WTC11 (cell line): ENCODE measurements around the gene FCMR. TPM values are rescaled to one million over a fixed set of nuclear protein-coding genes. Genes with fewer than 3 reads are reported as not detected.

Experiments used
- ATAC-seq: fragments of 200-7000 bp; cut with Tn5 transposase; 2 replicates; pipeline ENCODE4 v1.10.0; 2021; ENCODE audit warnings: mild to moderate bottlenecking, moderate library complexity
- CTCF ChIA-PET: fragments of 300-600 bp; sonication (Branson Sonifier 250); formaldehyde crosslinking; loops from one replicate; lab custom pipeline; 2021; ENCODE audit warnings: antibody characterized with exemption; lab: Charles Lee
- POLR2A ChIA-PET: fragments of 350-600 bp; sonication (Branson Sonifier 250); formaldehyde crosslinking; loops from one replicate; lab custom pipeline; 2021; ENCODE audit warnings: antibody characterized with exemption; lab: Charles Lee
- DNase-seq: peaks from one replicate; pipeline ENCODE4 v3.0.0; 2021; ENCODE audit warnings: low spot score
- H3K27ac Mint-ChIP-seq: 2 replicates; pipeline ENCODE4 v1.8.0; 2021; ENCODE audit warnings: mixed read lengths
- H3K27me3 Mint-ChIP-seq: 2 replicates; pipeline ENCODE4 v1.8.0; 2021; ENCODE audit warnings: low read depth, mild to moderate bottlenecking, moderate library complexity, mixed read lengths
- H3K36me3 Mint-ChIP-seq: 2 replicates; pipeline ENCODE4 v1.8.0; 2021; ENCODE audit warnings: mixed read lengths
- H3K4me1 Mint-ChIP-seq: 2 replicates; pipeline ENCODE4 v1.8.0; 2022; ENCODE audit warnings: mixed read lengths
- H3K4me3 Mint-ChIP-seq: 2 replicates; pipeline ENCODE4 v1.8.0; 2021; ENCODE audit warnings: mild to moderate bottlenecking, moderate library complexity, mixed read lengths
- H3K9me3 Mint-ChIP-seq: 2 replicates; pipeline ENCODE4 v1.8.0; 2021; ENCODE audit warnings: mixed read lengths
- AFF4 ChIP-seq: sonication (generic); formaldehyde crosslinking; IDR thresholded peaks from 2 replicates; pipeline ENCODE4 v1.8.1; 2023; ENCODE audit warnings: mild to moderate bottlenecking, missing genetic modification reagents, borderline replicate concordance
- CBFB ChIP-seq: sonication (generic); formaldehyde crosslinking; IDR thresholded peaks from 2 replicates; pipeline ENCODE4 v1.8.1; 2022; ENCODE audit warnings: mild to moderate bottlenecking, low read depth, missing genetic modification reagents
- CREB1 ChIP-seq: sonication (generic); formaldehyde crosslinking; IDR thresholded peaks from 2 replicates; pipeline ENCODE4 v1.8.0; 2023; ENCODE audit warnings: mild to moderate bottlenecking, missing genetic modification reagents
- E2F1 ChIP-seq: sonication (generic); formaldehyde crosslinking; IDR thresholded peaks from 2 replicates; pipeline ENCODE4 v1.8.0; 2022; ENCODE audit warnings: mild to moderate bottlenecking, missing genetic modification reagents
- ELF4 ChIP-seq: sonication (generic); formaldehyde crosslinking; IDR thresholded peaks from 2 replicates; pipeline ENCODE4 v1.8.1; 2022; ENCODE audit warnings: low read depth, mild to moderate bottlenecking, moderate library complexity, missing genetic modification reagents
- HMGA2 ChIP-seq: fragments of 250-450 bp; sonication (Bioruptor Pico); IDR thresholded peaks from 2 replicates; pipeline ENCODE4 v1.4.0; 2021; ENCODE audit warnings: mild to moderate bottlenecking, moderate library complexity
- IRF2 ChIP-seq: sonication (generic); formaldehyde crosslinking; IDR thresholded peaks from 2 replicates; pipeline ENCODE4 v1.8.0; 2022; ENCODE audit warnings: low read depth, missing genetic modification reagents, borderline replicate concordance
- JAZF1 ChIP-seq: fragments of 250-450 bp; sonication (Bioruptor Pico); IDR thresholded peaks from 2 replicates; pipeline ENCODE4 v1.9.0; 2021; ENCODE audit warnings: moderate library complexity, mild to moderate bottlenecking, inconsistent platforms
- PREB ChIP-seq: sonication (generic); formaldehyde crosslinking; IDR thresholded peaks from 2 replicates; pipeline ENCODE4 v1.8.1; 2022; ENCODE audit warnings: mild to moderate bottlenecking, missing genetic modification reagents, moderate library complexity, borderline replicate concordance
- TCF7 ChIP-seq: sonication (generic); formaldehyde crosslinking; IDR thresholded peaks from 2 replicates; pipeline ENCODE4 v1.8.0; 2022; ENCODE audit warnings: mild to moderate bottlenecking, low read depth, missing genetic modification reagents, moderate library complexity
- TEAD4 ChIP-seq: sonication (generic); formaldehyde crosslinking; IDR thresholded peaks from 2 replicates; pipeline ENCODE4 v1.8.0; 2022; ENCODE audit warnings: mild to moderate bottlenecking, missing genetic modification reagents
- USF1 ChIP-seq: sonication (generic); formaldehyde crosslinking; IDR thresholded peaks from 2 replicates; pipeline ENCODE4 v1.8.0; 2022; ENCODE audit warnings: mild to moderate bottlenecking, missing genetic modification reagents
- ZBTB21 ChIP-seq: sonication (generic); formaldehyde crosslinking; IDR thresholded peaks from 2 replicates; pipeline ENCODE4 v1.8.1; 2023; ENCODE audit warnings: mild to moderate bottlenecking, missing genetic modification reagents, borderline replicate concordance
- ZNF138 ChIP-seq: sonication (generic); formaldehyde crosslinking; conservative IDR thresholded peaks from 2 replicates; pipeline ENCODE4 v1.8.1; 2022; ENCODE audit warnings: mild to moderate bottlenecking, moderate library complexity, missing genetic modification reagents
- ZNF317 ChIP-seq: sonication (generic); formaldehyde crosslinking; IDR thresholded peaks from 2 replicates; pipeline ENCODE4 v1.8.1; 2023; ENCODE audit warnings: low read depth, mild to moderate bottlenecking, moderate library complexity, missing genetic modification reagents, borderline replicate concordance
- total RNA-seq: library from RNA; stranded (reverse); gene quantifications from 3 replicates; pipeline ENCODE4 v1.2.3, GENCODE V29; 2021
- TF ChIP-seq, protein P1 (sequence below): sonication (generic); formaldehyde crosslinking; conservative IDR thresholded peaks from 2 replicates; pipeline ENCODE4 v1.8.1; 2022; ENCODE audit warnings: mild to moderate bottlenecking, missing genetic modification reagents

The FCMR gene
- total RNA-seq, 1 experiment from 2014 or later: 1.0 TPM

- TF ChIP-seq CBFB (CRISPR knock-in tag) (no peak), PREB (CRISPR knock-in tag) (no peak)
These were observed 34.9 kb downstream of the FCMR start (continued) for GRCh38 chr1:206886831-206887230.

DNA sequence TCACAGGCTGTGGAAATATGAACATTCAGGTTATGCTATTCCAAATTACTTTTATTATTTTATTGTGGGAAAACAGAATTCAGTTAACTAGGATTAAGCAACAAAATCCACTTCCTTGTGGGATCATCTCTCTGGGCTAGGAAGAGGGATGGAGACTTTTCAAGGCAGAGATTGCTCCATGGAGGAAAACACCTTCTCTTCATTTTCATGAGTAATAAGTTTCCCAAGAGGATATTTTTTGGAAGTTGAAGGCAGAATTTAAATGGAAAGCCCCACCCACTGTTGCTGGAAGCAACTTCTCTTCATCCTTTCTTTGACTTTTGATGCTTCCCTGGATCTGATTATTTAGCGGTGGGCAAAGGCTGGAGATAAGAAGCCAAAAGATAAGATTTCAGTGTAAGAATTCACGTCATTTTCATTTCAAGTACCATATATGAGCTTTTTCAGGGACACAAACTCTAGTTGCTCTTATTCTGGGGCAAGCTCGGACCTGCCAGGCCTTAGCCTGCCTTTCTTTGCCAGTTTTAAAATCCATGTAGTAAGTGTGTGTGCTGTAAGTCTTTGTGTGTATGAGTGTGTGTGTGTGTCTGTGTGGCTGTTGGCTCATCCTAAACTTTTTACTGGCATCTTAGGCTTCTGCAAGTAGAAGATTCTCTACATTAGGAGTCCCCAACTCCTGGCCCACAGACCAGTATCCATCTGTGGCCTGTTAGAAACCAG lies 36.2 kb downstream of the FCMR start:
- CTCF ChIA-PET: interaction anchor here (1.1 kb wide), 1 partner anchor 76 kb away, joined by 3 read pairs; no protein-coding TSS in a partner anchor
- Mint-ChIP-seq H3K4me3 (no peak overlapping the region), H3K36me3 (no peaks in the 10 kb centered on the region), H3K9me3 (peaks cover 10% of the 10 kb centered on the region), H3K27me3 (no peaks in the 10 kb centered on the region), H3K27ac (no peak overlapping the region), H3K4me1 (peaks cover 10% of the 10 kb centered on the region)
- no peak for ATAC-seq
- TF ChIP-seq TCF7: no peak
- no peak for TF ChIP-seq USF1
- TF ChIP-seq, protein P1, sequence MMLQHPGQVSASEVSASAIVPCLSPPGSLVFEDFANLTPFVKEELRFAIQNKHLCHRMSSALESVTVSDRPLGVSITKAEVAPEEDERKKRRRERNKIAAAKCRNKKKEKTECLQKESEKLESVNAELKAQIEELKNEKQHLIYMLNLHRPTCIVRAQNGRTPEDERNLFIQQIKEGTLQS (CRISPR knock-in tag): no peak
- no peak for TF ChIP-seq HMGA2 (CRISPR knock-in tag)
- no peak for TF ChIP-seq ELF4 (CRISPR knock-in tag)
- TF ChIP-seq TEAD4: no peak
- TF ChIP-seq IRF2 (CRISPR knock-in tag): no peak
- POLR2A ChIA-PET: no interaction called here
- DNase-seq: no peak

DNA sequence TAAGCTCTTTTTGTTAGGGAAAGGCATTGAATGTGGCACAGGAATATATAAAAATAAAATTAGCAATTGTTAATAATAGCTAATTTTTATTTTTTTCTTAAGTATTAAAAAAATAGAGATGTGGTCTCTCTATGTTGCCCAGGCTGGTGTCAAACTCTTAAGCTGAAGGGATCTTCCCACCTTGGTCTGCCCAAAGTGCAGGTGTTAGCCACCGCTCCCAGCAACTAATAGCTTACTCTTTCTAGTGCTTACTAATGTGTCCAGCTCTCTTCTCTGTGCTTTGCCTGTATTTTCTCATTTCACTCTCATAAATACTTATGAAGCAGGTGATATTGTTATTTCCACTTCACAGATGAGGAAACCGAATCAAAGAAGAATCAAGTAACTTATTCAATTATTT lies 37.9 kb downstream of the FCMR start:
- Mint-ChIP-seq H3K4me1 (no peaks in the 10 kb centered on the region), H3K27ac (no peak overlapping the region), H3K9me3 (peaks cover 20% of the 10 kb centered on the region), H3K4me3 (no peak overlapping the region), H3K36me3 (no peaks in the 10 kb centered on the region), H3K27me3 (no peaks in the 10 kb centered on the region)
- DNase-seq (no peak), ATAC-seq (no peak)
- TF ChIP-seq CREB1 (CRISPR knock-in tag) (no peak), ZNF138 (no peak), E2F1 (CRISPR knock-in tag) (no peak), ZBTB21 (CRISPR knock-in tag) (no peak), ZNF317 (CRISPR knock-in tag) (no peak), AFF4 (CRISPR knock-in tag) (no peak), USF1 (no peak), JAZF1 (CRISPR knock-in tag) (no peak)
- POLR2A ChIA-PET: no interaction called here
- CTCF ChIA-PET: interaction anchor here (0.9 to 1.9 kb wide), 6 partner anchors 11 to 107 kb away, joined by 3 to 9 read pairs (median 3); no protein-coding TSS in a partner anchor
